ENCODE results near the gene ZNF20. TPM values are rescaled to one million over a fixed set of nuclear protein-coding genes. Genes with fewer than 3 reads are reported as not detected.

Gene ZNF20
- total and polyA plus RNA-seq, 7 donors: 2.2 to 9.9 (median 3.2) TPM

DNA sequence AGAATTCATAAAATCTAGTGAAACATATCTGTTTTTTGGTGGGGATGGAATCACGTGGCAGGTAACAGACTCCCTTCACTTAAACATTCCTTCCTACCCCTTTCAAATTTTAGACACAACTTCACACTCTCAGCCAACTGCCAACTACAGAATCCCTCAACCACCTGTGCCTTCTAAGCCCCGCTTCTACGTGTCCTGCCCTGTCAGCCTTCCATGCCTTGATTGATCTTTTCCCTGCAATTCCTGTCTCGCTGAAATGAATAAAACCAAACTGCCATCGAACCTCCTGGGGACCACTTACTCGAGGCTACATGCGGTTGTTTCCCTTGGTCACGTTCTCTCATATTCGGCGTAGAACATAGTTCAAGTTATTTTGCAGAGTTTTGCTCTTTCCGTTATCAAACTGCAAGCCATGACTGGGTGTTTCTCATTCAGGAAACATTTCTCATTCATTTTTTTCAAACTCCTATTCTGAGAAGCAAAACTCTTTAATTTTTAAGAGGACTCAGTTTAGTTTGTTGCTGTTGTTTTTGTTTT, 15.2 kb upstream of the ZNF20 start:
- Histone ChIP-seq H3K4me3 (peak overlapping the region; percentile 61 to 86 (median 78)), H3K27me3 (no peaks in the 10 kb centered on the region), H3K9me3 (no peaks in the 10 kb centered on the region), H3K4me1 (peaks cover 0 to 23% (median 17%) of the 10 kb centered on the region in 4 donors), H3K36me3 (no peaks in the 10 kb centered on the region), H3K27ac (peak overlapping the region; percentile 81 to 85 (median 84))
- WGBS, 2 donors: 29 to 72% methylated on average over 11 of the region's 11 CpGs
- no peak for DNase-seq
- intact Hi-C loops (cut with DNase I): no loop called here
- TF ChIP-seq, protein P1, sequence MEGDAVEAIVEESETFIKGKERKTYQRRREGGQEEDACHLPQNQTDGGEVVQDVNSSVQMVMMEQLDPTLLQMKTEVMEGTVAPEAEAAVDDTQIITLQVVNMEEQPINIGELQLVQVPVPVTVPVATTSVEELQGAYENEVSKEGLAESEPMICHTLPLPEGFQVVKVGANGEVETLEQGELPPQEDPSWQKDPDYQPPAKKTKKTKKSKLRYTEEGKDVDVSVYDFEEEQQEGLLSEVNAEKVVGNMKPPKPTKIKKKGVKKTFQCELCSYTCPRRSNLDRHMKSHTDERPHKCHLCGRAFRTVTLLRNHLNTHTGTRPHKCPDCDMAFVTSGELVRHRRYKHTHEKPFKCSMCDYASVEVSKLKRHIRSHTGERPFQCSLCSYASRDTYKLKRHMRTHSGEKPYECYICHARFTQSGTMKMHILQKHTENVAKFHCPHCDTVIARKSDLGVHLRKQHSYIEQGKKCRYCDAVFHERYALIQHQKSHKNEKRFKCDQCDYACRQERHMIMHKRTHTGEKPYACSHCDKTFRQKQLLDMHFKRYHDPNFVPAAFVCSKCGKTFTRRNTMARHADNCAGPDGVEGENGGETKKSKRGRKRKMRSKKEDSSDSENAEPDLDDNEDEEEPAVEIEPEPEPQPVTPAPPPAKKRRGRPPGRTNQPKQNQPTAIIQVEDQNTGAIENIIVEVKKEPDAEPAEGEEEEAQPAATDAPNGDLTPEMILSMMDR (IDR thresholded peaks at IDR 0.05): no peak
- TF ChIP-seq EP300 (IDR thresholded peaks at IDR 0.05): no peak

DNA sequence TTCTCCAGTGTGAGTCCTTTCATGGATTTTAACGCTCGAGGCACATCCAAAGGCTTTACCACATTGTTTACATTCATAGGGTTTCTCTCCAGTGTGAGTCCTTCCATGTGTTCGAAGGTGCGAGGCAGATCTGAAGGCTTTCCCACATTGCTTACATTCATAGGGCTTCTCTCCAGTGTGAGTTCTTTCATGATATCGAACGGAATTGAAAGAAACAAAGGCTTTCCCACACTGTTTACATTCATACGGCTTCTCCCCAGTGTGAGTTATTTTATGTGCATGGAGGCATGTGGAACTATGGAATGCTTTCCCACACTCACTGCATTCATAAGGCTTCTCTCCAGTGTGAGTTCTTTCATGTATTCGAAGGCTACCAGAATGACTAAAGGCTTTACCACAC, 5.2 kb upstream of the ZNF20 start:
- H3K36me3 ChIP-seq: peaks cover 15 to 41% (median 21%) of the 10 kb centered on the region in 4 donors
- no peak overlapping the region for H3K4me3 ChIP-seq
- peaks cover 0 to 11% (median 7%) of the 10 kb centered on the region in 4 donors for H3K4me1 ChIP-seq
- intact Hi-C loops (cut with DNase I): no loop called here
- no peaks in the 10 kb centered on the region for H3K27me3 ChIP-seq
- WGBS, 2 donors: 97% methylated on average over 8 of the region's 8 CpGs
- H3K9me3 ChIP-seq: peaks cover 0 to 6% (median 0%) of the 10 kb centered on the region in 4 donors
- no peak overlapping the region for H3K27ac ChIP-seq
- no peak for DNase-seq
- TF ChIP-seq, protein P1 (IDR thresholded peaks at IDR 0.05): no peak
- TF ChIP-seq EP300 (IDR thresholded peaks at IDR 0.05): no peak
- no peak for TF ChIP-seq POLR2AphosphoS5 (IDR thresholded peaks at IDR 0.05)

DNA sequence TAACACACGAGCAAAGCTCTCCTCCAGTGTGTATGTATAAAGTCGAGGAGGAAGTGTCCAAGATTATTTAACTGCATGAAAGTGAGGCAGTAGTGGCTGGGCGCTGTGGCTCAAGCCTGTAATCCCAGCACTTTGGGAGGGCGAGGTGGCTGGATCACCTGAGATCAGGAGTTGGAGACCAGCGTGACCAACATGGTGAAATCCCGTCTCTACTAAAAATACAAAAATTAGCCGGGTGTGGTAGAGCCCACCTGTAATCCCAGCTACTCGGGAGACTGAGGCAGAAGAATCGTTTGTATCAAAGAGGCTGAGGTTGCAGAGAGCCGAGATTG, 1.2 kb upstream of the ZNF20 start:
- H3K4me3 ChIP-seq: no peak overlapping the region
- no peak for DNase-seq
- H3K27me3 ChIP-seq: no peaks in the 10 kb centered on the region
- peaks cover 0 to 24% (median 18%) of the 10 kb centered on the region in 4 donors for H3K4me1 ChIP-seq
- peaks cover 11 to 31% (median 15%) of the 10 kb centered on the region in 4 donors for H3K36me3 ChIP-seq
- 42 to 60% methylated on average over 10 of the region's 10 CpGs for WGBS, 2 donors
- intact Hi-C loops (cut with DNase I): loop anchor here (1.0 to 2.0 kb wide), 6 partner anchors 50 to 344 kb away; partner anchors contain the start of genes ZNF700 and ZNF763
- TF ChIP-seq POLR2A (IDR thresholded peaks at IDR 0.05): no peak
- TF ChIP-seq EP300 (IDR thresholded peaks at IDR 0.05): no peak
- no peak for TF ChIP-seq POLR2AphosphoS5 (IDR thresholded peaks at IDR 0.05)
- TF ChIP-seq, protein P1 (IDR thresholded peaks at IDR 0.05): no peak
- peak overlapping the region in 1 of 4 donors; percentile 88 for H3K27ac ChIP-seq
- peaks cover 0 to 6% (median 0%) of the 10 kb centered on the region in 4 donors for H3K9me3 ChIP-seq

GRCh38 chr19:12140545-12141404, 625 bp upstream of the ZNF20 start:
- Histone ChIP-seq H3K27ac (peak overlapping the region; percentile 82 to 90 (median 88)), H3K4me1 (peaks cover 0 to 24% (median 18%) of the 10 kb centered on the region in 4 donors), H3K36me3 (peaks cover 6 to 30% (median 12%) of the 10 kb centered on the region in 4 donors), H3K27me3 (no peaks in the 10 kb centered on the region), H3K4me3 (peak overlapping the region; percentile 74 to 90 (median 81)), H3K9me3 (peaks cover 0 to 6% (median 0%) of the 10 kb centered on the region in 4 donors)
- intact Hi-C loops (cut with DNase I): loop anchor here (1.0 to 2.0 kb wide), 6 partner anchors 49 to 343 kb away; partner anchors contain the start of genes ZNF700 and ZNF763
- 4 to 7% methylated on average over 17 of the region's 17 CpGs for WGBS, 2 donors
- TF ChIP-seq POLR2AphosphoS5 (IDR thresholded peaks at IDR 0.05) (peak in 3 of 4 donors; percentile 41 to 57 (median 43)), POLR2A (IDR thresholded peaks at IDR 0.05) (no peak)
- TF ChIP-seq, protein P1 (IDR thresholded peaks at IDR 0.05): peak; percentile 85 to 93 (median 90)
- DNase-seq: peak; percentile 93

Measured in sigmoid colon (tissue), 7 donors.